Measurements from ENCODE around the gene RHBDF1.
"Not testable (repeated sequence)": the region's sequence is repeated elsewhere in the genome, so short reads cannot be mapped to it uniquely, and the experiment has no call there.

Gene RHBDF1

GRCh38 chr16:59440-60059 is 12.9 kb downstream of the RHBDF1 start:
- in situ Hi-C loops (cut with MboI; ENCODE audit: low sequenced_read_pairs), result no loop called here

GRCh38 chr16:58491-59439 is 13.7 kb downstream of the RHBDF1 start:
- in situ Hi-C loops (cut with MboI; ENCODE audit: low sequenced_read_pairs), result no loop called here

GRCh38 chr16:57711-58110 is 14.7 kb downstream of the RHBDF1 start:
- in situ Hi-C loops (cut with MboI; ENCODE audit: low sequenced_read_pairs), result no loop called here

GRCh38 chr16:56231-56927 is 16.1 kb downstream of the RHBDF1 start:
- in situ Hi-C loops (cut with MboI; ENCODE audit: low sequenced_read_pairs), result no loop called here

GRCh38 chr16:55571-56136 is 16.8 kb downstream of the RHBDF1 start:
- in situ Hi-C loops (cut with MboI; ENCODE audit: low sequenced_read_pairs), result no loop called here

GRCh38 chr16:54237-54581 is 18.2 kb downstream of the RHBDF1 start:
- in situ Hi-C loops (cut with MboI; ENCODE audit: low sequenced_read_pairs), result no loop called here

- in situ Hi-C loops (cut with MboI; ENCODE audit: low sequenced_read_pairs), result no loop called here
Observed at GRCh38 chr16:53346-54236, 18.8 kb downstream of the RHBDF1 start, which contains the start of the genes POLR3K and SNRNP25. POLR3K (minus strand) TSS chr16:53608; CDS start chr16:53586, 22 bp downstream. SNRNP25 (plus strand) TSS chr16:53828; CDS start chr16:54017, 189 bp downstream.

- in situ Hi-C loops (cut with MboI; ENCODE audit: low sequenced_read_pairs), result no loop called here
Observed at GRCh38 chr16:50769-51591, 21.5 kb downstream of the RHBDF1 start.

- in situ Hi-C loops (cut with MboI; ENCODE audit: low sequenced_read_pairs), result no loop called here
Observed at GRCh38 chr16:47234-47633, 25.2 kb downstream of the RHBDF1 start.

GRCh38 chr16:46510-46909 is 25.9 kb downstream of the RHBDF1 start:
- in situ Hi-C loops (cut with MboI; ENCODE audit: low sequenced_read_pairs), result not testable (repeated sequence)

GRCh38 chr16:45454-45853 is 27.0 kb downstream of the RHBDF1 start:
- in situ Hi-C loops (cut with MboI; ENCODE audit: low sequenced_read_pairs), result no loop called here

GRCh38 chr16:44655-45054 is 27.8 kb downstream of the RHBDF1 start:
- in situ Hi-C loops (cut with MboI; ENCODE audit: low sequenced_read_pairs), result no loop called here

- in situ Hi-C loops (cut with MboI; ENCODE audit: low sequenced_read_pairs), result no loop called here
Observed at GRCh38 chr16:43294-43693, 29.1 kb downstream of the RHBDF1 start.

GRCh38 chr16:42691-43090 is 29.7 kb downstream of the RHBDF1 start:
- in situ Hi-C loops (cut with MboI; ENCODE audit: low sequenced_read_pairs), result no loop called here

GRCh38 chr16:42069-42457 is 30.4 kb downstream of the RHBDF1 start:
- in situ Hi-C loops (cut with MboI; ENCODE audit: low sequenced_read_pairs), result no loop called here

GRCh38 chr16:41439-42068 is 30.9 kb downstream of the RHBDF1 start:
- in situ Hi-C loops (cut with MboI; ENCODE audit: low sequenced_read_pairs), result no loop called here

GRCh38 chr16:38941-39892 is 33.2 kb downstream of the RHBDF1 start:
- in situ Hi-C loops (cut with MboI; ENCODE audit: low sequenced_read_pairs), result no loop called here

GRCh38 chr16:38206-38605 is 34.2 kb downstream of the RHBDF1 start:
- in situ Hi-C loops (cut with MboI; ENCODE audit: low sequenced_read_pairs), result not testable (repeated sequence)
